ENCODE measurements around the gene CLCN3.

- TF ChIP-seq JUN (CRISPR knock-in tag; IDR thresholded peaks at IDR 0.05) (no peak), NR2C2 (CRISPR knock-in tag; IDR thresholded peaks at IDR 0.05) (no peak), CTCF (IDR thresholded peaks at IDR 0.05) (no peak), USF1 (CRISPR knock-in tag; IDR thresholded peaks at IDR 0.05) (no peak), ATF6 (CRISPR knock-in tag; IDR thresholded peaks at IDR 0.05) (no peak), SP1 (CRISPR knock-in tag; conservative IDR thresholded peaks at IDR 0.05) (no peak), MAX (CRISPR knock-in tag; IDR thresholded peaks at IDR 0.05) (no peak), ZBTB21 (CRISPR knock-in tag; IDR thresholded peaks at IDR 0.05; ENCODE audit: borderline replicate concordance) (no peak), MYBL2 (CRISPR knock-in tag; IDR thresholded peaks at IDR 0.05) (no peak), FOXJ3 (CRISPR knock-in tag; IDR thresholded peaks at IDR 0.05; ENCODE audit: borderline replicate concordance) (no peak), ZNF263 (CRISPR knock-in tag; IDR thresholded peaks at IDR 0.05; ENCODE audit: low read depth) (no peak), HMGXB4 (CRISPR knock-in tag; IDR thresholded peaks at IDR 0.05) (no peak)
Observed at GRCh38 chr4:169594560-169595195, 25.7 kb upstream of the CLCN3 start.
